Muscle layer of duodenum (tissue), 2 donors: Measurements from ENCODE around the gene FOXE1.

Experiments
- H3K27ac ChIP-seq: one replicate; pipeline ENCODE4 v1.7.0; 2013; ENCODE audit warnings: mild to moderate bottlenecking, low read length
- H3K27me3 ChIP-seq: one replicate; pipeline ENCODE4 v1.7.0; 2013; ENCODE audit warnings: low read depth, mild to moderate bottlenecking, control low read depth, low read length
- H3K36me3 ChIP-seq, 2 donors: one replicate each; pipeline ENCODE4 v1.7.0; 2013; ENCODE audit warnings: low read length in 2 of 2, control low read depth in 1 of 2, mild to moderate bottlenecking in 1 of 2; ENCODE audit not compliant: insufficient read depth in 2 of 2, control insufficient read depth in 1 of 2
- H3K4me1 ChIP-seq, 2 donors: one replicate each; pipeline ENCODE4 v1.7.0; 2013; ENCODE audit warnings: low read length in 2 of 2, mild to moderate bottlenecking in 2 of 2, control low read depth in 1 of 2, moderate library complexity in 1 of 2; ENCODE audit not compliant: insufficient read depth in 2 of 2, control insufficient read depth in 1 of 2
- H3K4me3 ChIP-seq, 2 donors: one replicate each; pipeline ENCODE4 v1.7.0; 2013; ENCODE audit warnings: low read length in 2 of 2, low read depth in 1 of 2, mild to moderate bottlenecking in 1 of 2
- H3K9me3 ChIP-seq, 2 donors: one replicate each; pipeline ENCODE4 v1.7.0; 2013; ENCODE audit warnings: low read length in 2 of 2, control low read depth in 1 of 2, mild to moderate bottlenecking in 1 of 2; ENCODE audit not compliant: control insufficient read depth in 1 of 2
- donor health status: healthy.

The FOXE1 gene

GRCh38 chr9:97895695-97896332 is 42.8 kb downstream of the FOXE1 start:
- Histone ChIP-seq H3K4me1 (no peaks in the 10 kb centered on the region), H3K27me3 (no peaks in the 10 kb centered on the region), H3K9me3 (peaks cover 0 to 6% of the 10 kb centered on the region in 2 donors), H3K27ac (no peak overlapping the region), H3K4me3 (no peak overlapping the region), H3K36me3 (peaks cover 0 to 11% of the 10 kb centered on the region in 2 donors)

- Histone ChIP-seq H3K4me3 (no peak overlapping the region), H3K4me1 (no peaks in the 10 kb centered on the region), H3K36me3 (peaks cover 0 to 18% of the 10 kb centered on the region in 2 donors), H3K9me3 (no peaks in the 10 kb centered on the region), H3K27ac (no peak overlapping the region), H3K27me3 (no peaks in the 10 kb centered on the region)
These were observed 47.2 kb downstream of the FOXE1 start for GRCh38 chr9:97900103-97900737.

- no peak overlapping the region for H3K27ac ChIP-seq
- H3K9me3 ChIP-seq: no peaks in the 10 kb centered on the region
- H3K4me3 ChIP-seq: no peak overlapping the region
- H3K4me1 ChIP-seq: no peaks in the 10 kb centered on the region
- no peaks in the 10 kb centered on the region for H3K27me3 ChIP-seq
- peaks cover 0 to 15% of the 10 kb centered on the region in 2 donors for H3K36me3 ChIP-seq
These were observed 47.9 kb downstream of the FOXE1 start for GRCh38 chr9:97900738-97901565.

- Histone ChIP-seq H3K9me3 (no peaks in the 10 kb centered on the region), H3K36me3 (peaks cover 0 to 12% of the 10 kb centered on the region in 2 donors), H3K4me1 (no peaks in the 10 kb centered on the region), H3K27ac (no peak overlapping the region), H3K27me3 (no peaks in the 10 kb centered on the region), H3K4me3 (no peak overlapping the region)
These were observed 50.2 kb downstream of the FOXE1 start for GRCh38 chr9:97903177-97903576.

- Histone ChIP-seq H3K4me1 (no peaks in the 10 kb centered on the region), H3K27me3 (no peaks in the 10 kb centered on the region), H3K9me3 (no peaks in the 10 kb centered on the region), H3K4me3 (no peak overlapping the region), H3K36me3 (peaks cover 3 to 18% of the 10 kb centered on the region in 2 donors), H3K27ac (no peak overlapping the region)
These were observed 51.7 kb downstream of the FOXE1 start for GRCh38 chr9:97904725-97905124.

GRCh38 chr9:97905228-97905627 is 52.2 kb downstream of the FOXE1 start:
- H3K4me1 ChIP-seq: no peaks in the 10 kb centered on the region
- H3K27me3 ChIP-seq: no peaks in the 10 kb centered on the region
- no peaks in the 10 kb centered on the region for H3K9me3 ChIP-seq
- peaks cover 8 to 20% of the 10 kb centered on the region in 2 donors for H3K36me3 ChIP-seq
- H3K27ac ChIP-seq: no peak overlapping the region
- H3K4me3 ChIP-seq: no peak overlapping the region
